Endothelial cell (in vitro differentiated cells): ENCODE results near the gene MON1A. TPM values are rescaled to one million over a fixed set of nuclear protein-coding genes. Genes with fewer than 3 reads are reported as not detected.

Experiments
- DNase-seq: peaks from one replicate; pipeline ENCODE4 v3.0.0; 2021; ENCODE audit warnings: low spot score
- H3K27ac Mint-ChIP-seq: one replicate; pipeline ENCODE4 v1.8.0; 2021; ENCODE audit warnings: mixed read lengths, inconsistent platforms; ENCODE audit not compliant: unreplicated experiment
- H3K27me3 Mint-ChIP-seq: one replicate; pipeline ENCODE4 v1.8.0; 2021; ENCODE audit warnings: mild to moderate bottlenecking, moderate library complexity, mixed read lengths, inconsistent platforms; ENCODE audit not compliant: unreplicated experiment
- H3K36me3 Mint-ChIP-seq: one replicate; pipeline ENCODE4 v1.8.0; 2021; ENCODE audit warnings: mild to moderate bottlenecking, low read depth, mixed read lengths, inconsistent platforms; ENCODE audit not compliant: unreplicated experiment
- H3K4me1 Mint-ChIP-seq: one replicate; pipeline ENCODE4 v1.8.0; 2021; ENCODE audit warnings: mild to moderate bottlenecking, mixed read lengths, inconsistent platforms; ENCODE audit not compliant: unreplicated experiment
- H3K4me3 Mint-ChIP-seq: one replicate; pipeline ENCODE4 v1.8.0; 2021; ENCODE audit warnings: mild to moderate bottlenecking, mixed read lengths, inconsistent platforms; ENCODE audit not compliant: unreplicated experiment
- H3K9me3 Mint-ChIP-seq: one replicate; pipeline ENCODE4 v1.8.0; 2021; ENCODE audit warnings: mixed read lengths, inconsistent platforms; ENCODE audit not compliant: unreplicated experiment
- CTCF ChIP-seq: fragments of 200-600 bp; sonication (generic); IDR thresholded peaks from one replicate; pipeline ENCODE4 v1.5.0; 2021; ENCODE audit warnings: antibody characterized with exemption; ENCODE audit not compliant: unreplicated experiment
- total RNA-seq: library from RNA; stranded (reverse); fragmentation: NEBNext Ultra II Directional; extraction: Animal tissue kit (Norgen Biotek cat#: 25700); gene quantifications from one replicate; pipeline ENCODE4 v1.2.1, GENCODE V29; 2021; ENCODE audit not compliant: unreplicated experiment

Gene MON1A
- total RNA-seq, 1 donor from 2014 or later = 6.1 TPM

DNA sequence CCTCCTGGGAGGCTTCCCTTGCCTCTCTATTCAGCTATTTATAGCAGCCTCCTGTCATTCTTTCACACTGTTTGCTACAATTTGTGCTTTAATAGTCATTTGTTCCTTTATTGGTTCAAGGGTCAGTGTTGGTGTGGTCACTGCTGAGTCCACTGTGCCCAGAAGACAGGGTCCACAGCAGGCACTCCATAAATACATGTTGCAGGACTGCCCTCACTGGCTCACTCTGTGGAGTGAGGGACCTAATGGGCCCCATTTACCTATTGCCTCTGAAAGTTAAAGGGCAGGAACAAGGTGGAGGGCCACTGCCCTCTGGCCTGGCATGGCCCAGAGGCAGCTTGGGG is 42.7 kb downstream of the MON1A start:
- H3K4me3 Mint-ChIP-seq = no peak overlapping the region
- H3K27ac Mint-ChIP-seq = no peak overlapping the region

GRCh38 chr3:49883998-49884397 is 45.6 kb downstream of the MON1A start:
- DNase-seq = no peak
- Mint-ChIP-seq H3K27ac (no peak overlapping the region), H3K4me3 (no peak overlapping the region), H3K27me3 (peaks cover 4% of the 10 kb centered on the region), H3K36me3 (no peaks in the 10 kb centered on the region), H3K9me3 (no peaks in the 10 kb centered on the region), H3K4me1 (no peaks in the 10 kb centered on the region)
- TF ChIP-seq CTCF = no peak

More for the DNA sequence above, 42.7 kb downstream of the MON1A start:
- Mint-ChIP-seq H3K36me3 (no peaks in the 10 kb centered on the region), H3K4me1 (no peaks in the 10 kb centered on the region), H3K9me3 (no peaks in the 10 kb centered on the region), H3K27me3 (peaks cover 4% of the 10 kb centered on the region)
- TF ChIP-seq CTCF = no peak
- no peak for DNase-seq

GRCh38 chr3:49882166-49882565 is 47.4 kb downstream of the MON1A start:
- Mint-ChIP-seq H3K4me3 (no peak overlapping the region), H3K4me1 (no peaks in the 10 kb centered on the region), H3K27me3 (no peaks in the 10 kb centered on the region), H3K27ac (no peak overlapping the region), H3K36me3 (no peaks in the 10 kb centered on the region), H3K9me3 (no peaks in the 10 kb centered on the region)
- TF ChIP-seq CTCF = no peak
- DNase-seq = no peak

- no peak for DNase-seq
- Mint-ChIP-seq H3K9me3 (no peaks in the 10 kb centered on the region), H3K4me1 (no peaks in the 10 kb centered on the region), H3K4me3 (no peak overlapping the region), H3K27me3 (peaks cover 7% of the 10 kb centered on the region), H3K36me3 (no peaks in the 10 kb centered on the region), H3K27ac (no peak overlapping the region)
- no peak for TF ChIP-seq CTCF
These were observed 48.9 kb downstream of the MON1A start for GRCh38 chr3:49880581-49881315.

DNA sequence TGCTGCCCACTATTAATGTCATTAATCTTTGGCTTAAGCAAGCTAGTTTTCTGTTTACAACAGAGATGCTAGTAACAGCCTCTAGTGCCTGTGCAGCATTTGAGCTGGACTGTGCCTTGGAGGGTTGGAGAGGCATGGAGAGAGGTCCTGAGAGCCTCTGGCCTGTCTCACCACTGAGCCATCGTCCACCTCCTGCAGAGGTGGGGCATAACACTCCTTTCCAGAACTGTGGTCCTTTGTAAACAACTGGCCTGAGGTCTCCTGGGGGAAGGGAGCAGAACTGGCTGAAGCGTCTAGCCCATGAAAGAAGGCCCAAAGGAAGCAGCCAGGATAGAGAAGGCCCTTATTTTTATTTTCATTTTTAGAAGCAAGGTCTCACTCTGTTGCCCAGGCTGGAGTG is 49.9 kb downstream of the MON1A start:
- no peak overlapping the region for H3K4me3 Mint-ChIP-seq
- H3K27ac Mint-ChIP-seq = no peak overlapping the region
- TF ChIP-seq CTCF = no peak
- H3K27me3 Mint-ChIP-seq = peaks cover 10% of the 10 kb centered on the region
- no peaks in the 10 kb centered on the region for H3K36me3 Mint-ChIP-seq
- no peaks in the 10 kb centered on the region for H3K9me3 Mint-ChIP-seq
- H3K4me1 Mint-ChIP-seq = no peaks in the 10 kb centered on the region
- DNase-seq = no peak
